Stimulated activated CD4-positive, alpha-beta T cell treated with anti-CD3 and anti-CD28 coated beads, Interleukin-1b, Interleukin-23, amount 100 ng/mL, for 4 hours (primary cell): Measurements from ENCODE around the gene ANKRD33B.
"Not testable (repeated sequence)": the region's sequence is repeated elsewhere in the genome, so short reads cannot be mapped to it uniquely, and the experiment has no call there.

ENCODE experiments used
- DNase-seq, 2 donors: peaks; one replicate each; pipeline ENCODE4 v3.0.0-alpha.2; 2020; ENCODE audit warnings: low read depth in 2 of 2

Gene ANKRD33B

GRCh38 chr5:10635867-10636350 lies 72.0 kb downstream of the ANKRD33B start:
- DNase-seq: no peak

GRCh38 chr5:10636363-10637142 lies 72.7 kb downstream of the ANKRD33B start:
- no peak for DNase-seq

- no peak for DNase-seq
Measured at GRCh38 chr5:10637944-10638343, 74.1 kb downstream of the ANKRD33B start.

- DNase-seq: not testable (repeated sequence)
Measured at GRCh38 chr5:10638723-10639122, 74.9 kb downstream of the ANKRD33B start.

- DNase-seq: no peak
Measured at GRCh38 chr5:10639846-10640368, 76.0 kb downstream of the ANKRD33B start.

- no peak for DNase-seq
Measured at GRCh38 chr5:10642367-10642766, 78.5 kb downstream of the ANKRD33B start.

- no peak for DNase-seq
Measured at GRCh38 chr5:10644192-10644591, 80.3 kb downstream of the ANKRD33B start.

- DNase-seq: no peak
Measured at GRCh38 chr5:10645146-10645545, 81.3 kb downstream of the ANKRD33B start.

- DNase-seq: no peak
Measured at GRCh38 chr5:10645671-10646070, 81.8 kb downstream of the ANKRD33B start.

GRCh38 chr5:10647640-10648039 lies 83.8 kb downstream of the ANKRD33B start:
- no peak for DNase-seq

GRCh38 chr5:10648806-10649665 lies 85.2 kb downstream of the ANKRD33B start:
- DNase-seq: no peak

GRCh38 chr5:10649666-10650380 lies 86.0 kb downstream of the ANKRD33B start:
- DNase-seq: no peak

- DNase-seq: no peak
Measured at GRCh38 chr5:10652151-10652550, 88.3 kb downstream of the ANKRD33B start.

GRCh38 chr5:10652606-10653005 lies 88.7 kb downstream of the ANKRD33B start:
- DNase-seq: no peak

GRCh38 chr5:10653043-10653442 lies 89.2 kb downstream of the ANKRD33B start:
- DNase-seq: no peak

GRCh38 chr5:10653751-10654400 lies 90.0 kb downstream of the ANKRD33B start:
- DNase-seq: no peak

- DNase-seq: no peak
Measured at GRCh38 chr5:10654566-10654965, 90.7 kb downstream of the ANKRD33B start.

- no peak for DNase-seq
Measured at GRCh38 chr5:10655161-10655971, 91.5 kb downstream of the ANKRD33B start.

GRCh38 chr5:10655972-10656830 lies 92.3 kb downstream of the ANKRD33B start:
- no peak for DNase-seq
